Erythroblast (primary cell): ENCODE results near the gene MAD1L1.

Experiments
- GATA1 ChIP-seq: IDR thresholded peaks from 2 replicates; pipeline ENCODE4 v1.6.1; 2011; ENCODE audit warnings: low read depth, mild to moderate bottlenecking, control low read depth, low read length, moderate library complexity
- POLR2A ChIP-seq: IDR thresholded peaks from 2 replicates; pipeline ENCODE4 v1.6.1; 2011; ENCODE audit warnings: mild to moderate bottlenecking, low read length

- no peak for TF ChIP-seq POLR2A
- no peak for TF ChIP-seq GATA1
These were observed 195.4 kb downstream of the MAD1L1 start for GRCh38 chr7:2037301-2037807.
